Measurements from ENCODE around the gene IFNE. TPM values are rescaled to one million over a fixed set of nuclear protein-coding genes. Genes with fewer than 3 reads are reported as not detected.

IFNE gene
- total RNA-seq, 1 donor from 2014 or later = 2.0 TPM

DNA sequence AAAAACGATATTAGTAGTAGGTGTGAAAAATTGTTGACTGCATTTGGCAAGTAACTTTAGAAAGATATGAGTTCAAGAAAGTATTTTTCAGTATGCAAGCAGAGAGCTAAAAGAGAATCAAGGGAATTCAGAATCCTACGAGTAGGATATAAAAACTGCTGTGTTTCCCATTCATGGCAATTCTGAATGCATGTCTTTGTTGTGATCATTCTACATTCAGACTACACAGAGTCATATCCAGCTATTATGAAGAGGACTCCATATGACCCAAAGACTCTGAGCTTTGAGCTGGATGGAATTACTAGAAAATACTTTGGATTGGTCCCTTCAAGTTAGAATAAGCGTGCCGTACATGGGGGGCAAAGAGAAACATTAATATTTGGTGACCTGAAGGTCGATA, 12.0 kb downstream of the IFNE start:
- H3K4me3 Mint-ChIP-seq = no peak overlapping the region
- H3K9me3 Mint-ChIP-seq = peaks cover 11% of the 10 kb centered on the region
- no peak for DNase-seq (ENCODE audit: low spot score in 2 of 2, unreplicated experiment in 2 of 2)
- TF ChIP-seq, protein P1, sequence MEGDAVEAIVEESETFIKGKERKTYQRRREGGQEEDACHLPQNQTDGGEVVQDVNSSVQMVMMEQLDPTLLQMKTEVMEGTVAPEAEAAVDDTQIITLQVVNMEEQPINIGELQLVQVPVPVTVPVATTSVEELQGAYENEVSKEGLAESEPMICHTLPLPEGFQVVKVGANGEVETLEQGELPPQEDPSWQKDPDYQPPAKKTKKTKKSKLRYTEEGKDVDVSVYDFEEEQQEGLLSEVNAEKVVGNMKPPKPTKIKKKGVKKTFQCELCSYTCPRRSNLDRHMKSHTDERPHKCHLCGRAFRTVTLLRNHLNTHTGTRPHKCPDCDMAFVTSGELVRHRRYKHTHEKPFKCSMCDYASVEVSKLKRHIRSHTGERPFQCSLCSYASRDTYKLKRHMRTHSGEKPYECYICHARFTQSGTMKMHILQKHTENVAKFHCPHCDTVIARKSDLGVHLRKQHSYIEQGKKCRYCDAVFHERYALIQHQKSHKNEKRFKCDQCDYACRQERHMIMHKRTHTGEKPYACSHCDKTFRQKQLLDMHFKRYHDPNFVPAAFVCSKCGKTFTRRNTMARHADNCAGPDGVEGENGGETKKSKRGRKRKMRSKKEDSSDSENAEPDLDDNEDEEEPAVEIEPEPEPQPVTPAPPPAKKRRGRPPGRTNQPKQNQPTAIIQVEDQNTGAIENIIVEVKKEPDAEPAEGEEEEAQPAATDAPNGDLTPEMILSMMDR (IDR thresholded peaks at IDR 0.05; ENCODE audit: unreplicated experiment) = no peak
- H3K27me3 Mint-ChIP-seq (ENCODE audit: low read depth) = no peaks in the 10 kb centered on the region
- no peaks in the 10 kb centered on the region for H3K4me1 Mint-ChIP-seq
- no peak overlapping the region for H3K27ac Mint-ChIP-seq
- H3K36me3 Mint-ChIP-seq = peaks cover 14% of the 10 kb centered on the region

DNA sequence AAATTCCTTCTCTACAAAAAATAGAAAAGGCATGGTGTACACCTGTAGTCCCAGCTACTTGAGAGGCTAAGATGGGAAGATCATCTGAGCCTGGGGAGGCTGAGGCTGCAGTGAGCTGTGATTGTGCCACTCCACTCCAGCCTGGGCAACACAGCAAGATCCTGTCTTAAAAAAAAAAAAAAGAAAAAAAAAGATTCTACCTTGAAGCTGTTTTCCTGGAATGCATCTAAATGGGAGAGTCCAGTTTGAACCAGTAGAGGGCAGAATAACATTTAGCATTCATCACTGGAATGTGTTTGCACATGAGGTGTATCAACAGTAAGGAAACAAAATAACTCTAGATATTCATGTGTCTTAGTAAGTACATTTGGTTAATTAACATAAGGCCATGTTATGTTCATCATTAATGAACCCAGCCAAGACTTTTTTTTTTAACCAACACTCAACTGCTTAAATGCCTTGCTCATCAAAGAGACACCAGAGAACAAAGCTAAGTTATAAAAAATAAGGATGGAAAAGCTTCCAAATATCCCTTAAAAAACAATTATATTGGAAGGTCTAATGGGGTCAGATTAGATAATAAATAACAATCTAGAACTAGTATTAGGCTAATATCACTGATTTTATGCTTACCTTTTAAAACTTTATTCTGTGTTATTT, 16.1 kb downstream of the IFNE start:
- DNase-seq (ENCODE audit: low spot score in 2 of 2, unreplicated experiment in 2 of 2) = no peak
- peaks cover 40% of the 10 kb centered on the region for H3K9me3 Mint-ChIP-seq
- no peak overlapping the region for H3K4me3 Mint-ChIP-seq
- H3K4me1 Mint-ChIP-seq = no peaks in the 10 kb centered on the region
- no peaks in the 10 kb centered on the region for H3K27me3 Mint-ChIP-seq (ENCODE audit: low read depth)
- TF ChIP-seq, protein P1 (IDR thresholded peaks at IDR 0.05; ENCODE audit: unreplicated experiment) = peak; percentile 59
- peaks cover 39% of the 10 kb centered on the region for H3K36me3 Mint-ChIP-seq
- no peak overlapping the region for H3K27ac Mint-ChIP-seq

DNA sequence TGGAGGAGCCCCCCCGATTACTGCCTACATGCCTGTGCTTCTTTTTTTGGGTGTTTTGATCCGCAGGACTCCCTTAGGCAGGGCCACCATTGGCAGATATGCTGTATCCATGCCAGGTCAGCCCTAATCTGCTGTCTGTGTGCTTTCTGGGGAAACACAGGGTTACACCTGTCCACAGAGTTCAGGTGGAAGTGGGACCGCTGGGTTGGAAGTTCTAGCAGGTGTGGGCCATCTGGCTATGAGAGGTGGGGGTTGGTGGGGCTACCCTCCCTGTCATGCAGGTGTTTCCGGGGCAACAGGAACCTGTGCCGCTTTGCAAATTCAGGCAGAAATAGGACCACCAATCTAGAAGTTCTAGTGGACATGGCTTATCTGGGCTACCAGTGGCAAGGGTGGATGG, 17.0 kb downstream of the IFNE start:
- TF ChIP-seq, protein P1 (IDR thresholded peaks at IDR 0.05; ENCODE audit: unreplicated experiment) = no peak
- no peak overlapping the region for H3K4me3 Mint-ChIP-seq
- no peak for DNase-seq (ENCODE audit: low spot score in 2 of 2, unreplicated experiment in 2 of 2)
- no peaks in the 10 kb centered on the region for H3K4me1 Mint-ChIP-seq
- no peaks in the 10 kb centered on the region for H3K27me3 Mint-ChIP-seq (ENCODE audit: low read depth)
- H3K9me3 Mint-ChIP-seq = peaks cover 40% of the 10 kb centered on the region
- H3K27ac Mint-ChIP-seq = no peak overlapping the region
- peaks cover 39% of the 10 kb centered on the region for H3K36me3 Mint-ChIP-seq

DNA sequence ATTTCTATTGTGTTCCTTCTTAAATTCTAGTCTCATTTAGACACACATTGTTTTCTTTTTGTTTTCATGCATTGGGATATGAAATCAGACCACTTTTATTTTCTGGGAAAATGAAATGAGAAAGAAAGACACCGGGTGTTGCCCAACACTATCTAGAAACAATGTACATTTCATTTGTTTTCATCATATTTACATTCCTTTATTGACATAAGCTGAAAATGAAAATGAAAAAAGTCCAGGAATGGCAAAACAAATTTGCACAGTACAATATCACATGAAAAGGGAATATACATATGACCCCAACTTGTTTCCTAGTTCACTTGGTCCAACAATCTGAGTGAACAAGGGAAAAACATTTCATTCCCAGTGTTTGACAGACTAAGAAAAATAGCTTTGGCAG, 20.7 kb downstream of the IFNE start:
- H3K27me3 Mint-ChIP-seq (ENCODE audit: low read depth) = no peaks in the 10 kb centered on the region
- peaks cover 33% of the 10 kb centered on the region for H3K9me3 Mint-ChIP-seq
- TF ChIP-seq, protein P1 (IDR thresholded peaks at IDR 0.05; ENCODE audit: unreplicated experiment) = no peak

DNA sequence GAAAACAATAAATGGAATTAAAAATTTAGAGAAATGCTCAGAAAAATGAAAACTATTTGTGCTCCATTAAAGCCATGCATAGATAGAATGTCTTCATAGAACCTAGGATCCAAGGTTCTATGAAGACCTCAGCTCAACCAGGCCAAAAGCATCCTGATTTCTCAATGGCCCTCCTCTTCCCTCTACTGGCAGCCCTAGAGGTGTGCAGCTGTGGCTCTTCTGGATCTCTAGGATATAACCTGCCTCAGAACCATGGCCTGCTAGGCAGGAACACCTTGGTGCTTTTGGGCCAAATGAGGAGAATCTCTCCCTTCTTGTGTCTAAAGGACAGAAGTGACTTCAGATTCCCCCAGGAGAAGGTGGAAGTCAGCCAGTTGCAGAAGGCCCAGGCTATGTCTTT, 26.8 kb downstream of the IFNE start:
- Mint-ChIP-seq H3K36me3 (peaks cover 9% of the 10 kb centered on the region), H3K27ac (no peak overlapping the region), H3K9me3 (peaks cover 3% of the 10 kb centered on the region), H3K27me3 (ENCODE audit: low read depth) (no peaks in the 10 kb centered on the region), H3K4me3 (no peak overlapping the region), H3K4me1 (peaks cover 12% of the 10 kb centered on the region)
- TF ChIP-seq, protein P1 (IDR thresholded peaks at IDR 0.05; ENCODE audit: unreplicated experiment) = peak; percentile 29
- DNase-seq (ENCODE audit: low spot score in 2 of 2, unreplicated experiment in 2 of 2) = no peak

More for the DNA sequence above, 20.7 kb downstream of the IFNE start:
- Mint-ChIP-seq H3K36me3 (peaks cover 35% of the 10 kb centered on the region), H3K4me3 (no peak overlapping the region), H3K4me1 (no peaks in the 10 kb centered on the region), H3K27ac (no peak overlapping the region)
- no peak for DNase-seq (ENCODE audit: low spot score in 2 of 2, unreplicated experiment in 2 of 2)

Data from mesothelial cell of epicardium (in vitro differentiated cells).